ENCODE results near the gene TEKT5. TPM values are rescaled to one million over a fixed set of nuclear protein-coding genes. Genes with fewer than 3 reads are reported as not detected.

TEKT5 gene
- polyA plus RNA-seq, 3 donors, result 0.16 to 0.36 (median 0.26) TPM

DNA sequence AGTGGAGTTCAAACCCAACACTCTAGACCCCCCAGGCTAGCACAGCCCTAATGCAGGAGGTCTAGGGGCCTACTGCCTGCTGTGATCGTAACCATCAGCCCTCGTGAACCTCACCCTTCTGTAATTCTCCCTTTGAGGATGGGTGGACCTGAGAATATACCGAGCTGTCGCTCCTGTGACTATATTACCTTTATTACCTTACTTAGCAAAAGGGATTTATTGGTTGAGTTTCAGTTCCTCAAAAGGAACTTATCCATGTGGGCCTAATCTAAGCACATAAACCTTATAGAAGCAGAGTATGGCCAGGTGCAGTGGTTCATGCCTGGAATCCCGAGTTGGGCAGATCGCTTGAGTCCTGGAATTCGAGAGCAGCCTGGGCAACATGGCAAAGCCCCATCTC lies 95.1 kb downstream of the TEKT5 start:
- DNase-seq (ENCODE audit: extremely low read depth in 1 of 11, low read depth in 9 of 11, low spot score in 4 of 11), result no peak

DNA sequence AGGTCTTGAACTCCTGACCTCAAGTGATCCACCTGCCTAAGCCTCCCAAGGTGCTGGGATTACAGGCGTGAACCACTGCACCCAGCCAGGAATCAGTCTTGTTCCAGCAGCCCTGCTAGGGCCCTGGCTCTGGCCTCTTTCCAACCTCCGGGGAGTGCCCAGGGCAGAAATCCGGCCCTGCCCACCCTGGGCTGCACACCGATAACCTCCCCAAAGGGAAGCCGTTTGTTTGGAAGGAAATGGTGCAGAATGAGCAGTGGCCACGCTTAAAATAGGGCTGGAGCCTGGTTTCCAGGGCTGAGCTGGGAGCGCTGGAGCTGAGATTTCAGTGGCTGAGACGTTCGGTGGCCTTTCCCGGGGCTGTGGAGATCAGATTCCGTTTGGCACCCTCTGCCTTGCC lies 96.6 kb downstream of the TEKT5 start:
- DNase-seq (ENCODE audit: extremely low read depth in 1 of 11, low read depth in 9 of 11, low spot score in 4 of 11), result no peak

DNA sequence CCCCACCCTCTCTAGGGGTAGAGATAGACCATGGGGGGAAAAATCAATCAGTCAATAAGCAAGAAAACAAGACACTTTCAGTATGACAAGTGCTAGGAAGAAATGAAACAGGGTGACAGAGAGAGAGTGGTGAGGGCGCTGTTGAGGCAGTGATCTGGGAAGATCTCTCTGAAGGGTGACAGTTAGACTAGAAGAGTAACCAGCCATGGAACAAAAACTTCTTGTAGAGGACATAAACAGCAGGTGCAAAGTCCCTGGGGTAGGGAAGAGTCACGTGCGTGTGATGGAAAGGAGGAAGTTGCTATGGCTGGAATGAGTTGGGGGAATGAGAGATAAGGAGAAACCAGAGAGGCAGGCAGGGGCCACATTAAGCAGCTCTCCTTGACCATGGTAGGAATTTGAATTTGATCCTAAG lies 97.5 kb downstream of the TEKT5 start:
- no peak for DNase-seq (ENCODE audit: extremely low read depth in 1 of 11, low read depth in 9 of 11, low spot score in 4 of 11)

DNA sequence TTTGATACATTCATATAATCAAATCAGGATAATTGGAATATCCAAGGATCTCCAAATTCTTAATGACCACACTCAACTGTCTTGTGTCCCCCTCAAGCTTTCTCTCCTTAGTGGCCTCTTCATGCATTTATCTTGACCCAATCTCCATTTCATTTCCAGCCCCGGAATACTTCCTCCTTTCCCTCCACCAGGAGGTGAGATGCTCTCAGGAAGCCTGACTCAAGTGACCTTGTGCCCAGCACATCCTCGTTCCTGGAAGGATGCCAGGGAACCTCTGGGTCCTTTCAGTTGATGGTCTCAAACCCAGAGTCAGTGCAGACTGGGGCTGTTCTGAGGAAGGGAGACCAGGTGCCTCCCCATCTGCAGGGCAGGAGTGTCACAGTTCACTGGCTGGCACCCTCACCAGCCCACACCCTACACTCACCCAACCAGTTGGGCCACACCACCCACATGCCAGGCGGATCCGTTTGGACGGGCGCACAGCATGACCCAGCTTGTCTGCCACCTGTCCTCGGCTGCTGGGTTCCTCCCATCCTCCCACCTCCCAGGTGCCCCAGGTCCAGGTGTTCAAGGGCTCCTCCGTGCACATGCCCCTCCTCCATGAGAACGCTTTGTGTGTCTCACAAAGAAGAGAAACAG lies 100.3 kb downstream of the TEKT5 start:
- no peak for DNase-seq (ENCODE audit: extremely low read depth in 1 of 11, low read depth in 9 of 11, low spot score in 4 of 11)

DNA sequence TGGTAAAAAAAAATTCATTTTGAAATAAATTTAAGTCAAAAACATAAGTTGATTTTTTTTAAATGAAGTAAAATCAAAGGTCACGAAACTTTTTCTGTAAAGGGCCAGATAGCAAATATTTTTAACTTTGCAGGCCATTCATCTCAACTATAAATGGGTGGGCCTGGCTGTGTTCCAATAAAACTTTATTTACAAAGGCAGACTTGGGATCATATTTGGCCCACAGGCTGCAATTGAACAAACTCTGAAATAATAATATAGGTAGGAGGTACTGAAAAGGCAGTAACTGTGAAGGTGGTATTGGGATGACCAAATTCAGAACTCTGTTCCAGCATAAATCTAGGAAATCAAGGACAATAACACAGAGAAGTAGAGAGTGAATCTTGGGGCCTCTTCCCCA lies 102.1 kb downstream of the TEKT5 start:
- DNase-seq (ENCODE audit: extremely low read depth in 1 of 11, low read depth in 9 of 11, low spot score in 4 of 11), result no peak

DNA sequence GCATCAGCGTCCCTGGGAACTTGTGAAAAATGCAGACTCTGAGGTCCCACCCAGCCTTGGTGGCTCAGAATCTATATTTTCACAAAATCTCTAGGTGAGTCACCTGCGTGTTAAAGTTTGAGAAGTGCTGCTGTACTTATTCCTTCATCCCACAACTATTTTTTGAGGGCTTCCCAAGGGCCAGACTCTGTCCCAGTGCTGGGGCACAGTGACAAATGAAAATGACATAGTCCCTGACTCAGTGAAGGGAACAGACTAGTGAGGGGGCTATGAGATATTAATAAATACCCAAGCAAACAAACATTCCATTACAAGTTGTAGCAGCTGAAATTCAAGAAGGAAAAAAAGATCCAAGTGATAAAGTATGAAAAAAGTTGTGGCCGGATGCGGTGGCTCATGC lies 104.4 kb downstream of the TEKT5 start:
- DNase-seq (ENCODE audit: extremely low read depth in 1 of 11, low read depth in 9 of 11, low spot score in 4 of 11), result no peak

DNA sequence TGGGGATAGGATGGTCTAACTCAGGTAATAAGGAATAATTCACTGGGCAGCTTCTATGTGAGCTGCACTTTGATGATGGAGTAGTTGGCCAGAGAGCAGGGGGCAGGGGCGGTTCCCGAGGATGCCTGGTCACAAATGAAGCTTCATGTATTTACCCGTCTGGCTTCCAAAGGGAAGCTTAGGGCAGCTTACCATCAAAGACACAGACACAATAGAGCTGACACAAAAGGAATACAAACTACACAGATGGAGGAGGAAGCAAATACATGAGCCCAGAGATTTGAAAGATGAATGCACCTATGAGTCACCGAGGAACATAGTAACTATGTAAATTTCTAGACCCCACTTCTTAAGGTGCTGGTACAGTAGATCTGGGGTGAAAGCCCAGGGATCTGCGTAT lies 105.6 kb downstream of the TEKT5 start:
- DNase-seq (ENCODE audit: extremely low read depth in 1 of 11, low read depth in 9 of 11, low spot score in 4 of 11), result no peak

DNA sequence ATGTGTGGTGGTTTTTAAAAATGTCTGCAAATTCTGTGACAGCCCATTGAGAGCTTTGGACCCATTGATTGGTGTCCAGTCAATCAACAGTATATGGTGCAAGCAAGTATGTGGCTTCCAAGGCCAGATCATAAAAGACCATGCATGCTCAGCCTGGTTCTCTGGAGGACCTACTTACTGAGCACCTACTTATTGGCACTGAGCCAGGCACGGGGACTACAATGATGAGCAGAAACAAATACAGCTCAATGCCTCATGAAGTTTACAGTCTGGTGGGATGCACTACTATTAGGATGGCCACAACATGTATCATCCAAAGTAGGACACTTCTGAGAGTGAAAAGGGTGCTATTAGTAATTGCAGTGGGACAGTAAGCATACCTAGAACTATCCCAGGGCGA lies 107.1 kb downstream of the TEKT5 start:
- no peak for DNase-seq (ENCODE audit: extremely low read depth in 1 of 11, low read depth in 9 of 11, low spot score in 4 of 11)

DNA sequence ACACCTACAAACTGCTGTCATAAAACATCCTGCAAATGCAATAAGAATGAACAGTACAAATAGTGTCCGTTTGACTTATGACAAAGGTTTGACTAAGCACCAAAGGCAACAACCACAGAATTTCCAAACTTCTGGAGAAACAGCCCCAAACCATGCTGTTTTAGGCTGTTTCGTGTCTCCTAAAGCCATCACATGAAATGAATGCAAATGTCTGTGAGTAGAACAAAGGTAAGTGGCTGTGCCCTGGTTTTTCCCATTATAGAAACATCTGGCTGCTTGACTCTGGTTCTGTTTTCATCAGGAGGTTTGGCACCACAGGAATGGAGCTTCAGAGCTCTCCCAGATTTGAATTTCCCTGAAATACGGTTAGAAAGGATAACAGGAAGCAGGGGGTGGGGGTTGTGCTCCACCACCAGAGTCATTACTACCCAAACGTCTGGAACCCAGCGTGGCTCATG lies 109.7 kb downstream of the TEKT5 start:
- no peak for DNase-seq (ENCODE audit: extremely low read depth in 1 of 11, low read depth in 9 of 11, low spot score in 4 of 11)

DNA sequence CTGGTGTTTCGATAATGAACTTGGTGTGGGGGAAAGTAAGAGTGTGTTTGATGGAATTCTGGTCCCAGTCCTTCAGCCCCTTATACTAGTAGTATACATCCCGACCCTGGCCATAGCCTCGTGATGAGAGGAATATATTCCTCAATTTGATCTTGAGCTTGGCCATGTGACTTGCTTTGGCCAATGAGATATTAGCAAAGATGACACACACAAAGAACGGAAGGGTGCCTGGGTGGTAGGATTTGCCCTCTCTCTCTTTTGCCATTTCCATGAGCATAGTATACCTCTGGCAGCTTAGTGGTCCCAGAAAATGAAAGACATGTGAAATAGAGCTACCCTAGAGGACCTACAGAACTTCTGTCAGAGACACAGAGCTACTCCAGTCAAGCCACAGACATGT lies 111.5 kb downstream of the TEKT5 start:
- no peak for DNase-seq (ENCODE audit: extremely low read depth in 1 of 11, low read depth in 9 of 11, low spot score in 4 of 11)

DNA sequence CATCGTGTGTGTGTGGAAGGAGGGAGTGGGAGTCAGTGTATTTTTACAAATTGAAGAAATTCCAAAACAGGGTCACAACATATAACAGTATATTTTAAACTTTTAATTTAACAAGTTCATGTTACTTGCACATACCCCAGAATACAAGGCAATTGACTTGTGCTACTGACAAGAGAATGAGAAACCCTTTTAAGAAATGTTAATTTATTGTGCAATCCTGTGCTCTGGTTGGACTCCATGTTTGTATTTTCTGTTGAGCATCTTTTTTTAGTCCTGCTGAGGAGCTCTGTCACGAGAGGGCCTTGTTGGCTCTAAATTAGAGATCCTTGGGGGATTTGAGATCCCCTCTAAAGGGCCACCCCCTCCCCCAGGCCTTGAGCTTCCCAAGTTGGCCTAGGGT lies 113.2 kb downstream of the TEKT5 start:
- no peak for DNase-seq (ENCODE audit: extremely low read depth in 1 of 11, low read depth in 9 of 11, low spot score in 4 of 11)

DNA sequence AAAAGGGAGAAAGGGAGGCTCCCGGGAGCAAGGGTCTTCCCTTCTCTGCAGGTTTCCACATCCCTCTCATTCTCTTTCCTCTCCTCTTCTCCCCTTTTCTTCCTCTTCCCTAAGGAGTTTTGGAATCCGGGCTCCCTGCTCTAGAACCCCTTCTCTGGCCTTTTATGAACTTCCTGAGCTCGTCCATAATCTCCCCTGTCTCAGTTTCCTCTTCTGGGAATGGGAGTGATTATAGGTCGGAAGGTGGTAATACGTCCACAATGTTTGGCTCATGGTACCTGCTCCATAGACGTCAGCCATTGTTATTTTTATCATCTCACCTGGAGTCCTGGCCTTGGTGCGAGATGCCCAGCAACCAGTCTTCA lies 113.9 kb downstream of the TEKT5 start:
- DNase-seq (ENCODE audit: extremely low read depth in 1 of 11, low read depth in 9 of 11, low spot score in 4 of 11), result no peak

DNA sequence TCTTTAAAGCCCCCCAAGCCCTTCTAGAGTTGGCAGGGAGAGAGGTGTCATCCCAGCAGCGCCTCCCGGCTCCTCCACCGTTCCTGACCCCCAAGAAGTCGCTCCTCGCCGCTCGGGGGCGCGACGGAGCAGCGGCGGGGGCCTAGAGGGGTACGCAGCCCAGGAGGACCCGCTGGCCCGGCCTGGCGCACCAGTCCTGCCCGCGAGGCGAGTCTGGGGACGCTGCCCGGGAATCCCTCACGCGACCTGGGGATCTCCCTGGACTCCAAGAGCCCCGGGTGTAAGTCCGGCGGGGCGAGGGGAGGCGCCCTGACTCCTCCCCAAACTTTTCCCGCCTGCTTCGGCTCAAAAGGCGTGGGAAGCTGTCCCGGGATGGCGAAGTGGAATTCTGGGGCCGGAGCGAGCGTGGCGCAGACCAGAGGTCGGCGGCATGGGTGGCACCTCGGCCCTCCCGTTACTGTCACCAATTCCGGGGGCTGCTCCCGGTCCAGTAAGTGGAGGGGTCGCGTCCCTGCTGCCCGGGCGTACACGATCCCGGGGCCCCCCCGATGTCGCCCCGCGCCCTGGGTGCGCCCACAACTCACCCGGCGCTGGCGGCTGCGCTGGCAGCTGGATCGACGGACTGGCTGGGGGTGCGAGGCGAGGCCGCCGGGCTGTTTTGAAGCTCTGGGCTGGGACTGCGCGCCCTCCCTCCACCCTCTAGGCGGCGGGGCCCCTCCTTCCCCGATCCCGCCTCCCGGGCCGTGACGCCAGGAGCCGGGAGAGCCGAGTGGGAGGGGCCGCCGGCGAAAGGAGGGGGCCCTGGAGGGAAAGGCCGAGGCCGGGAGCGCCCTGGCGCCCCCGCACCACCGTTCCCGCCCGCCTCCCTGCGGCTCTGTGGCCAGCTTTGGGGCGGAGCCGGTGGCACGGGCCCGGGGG lies 114.5 kb downstream of the TEKT5 start, which contains the start of gene EMP2:
Gene EMP2 (minus strand): TSS at position 634 of the 918 bp plus-strand sequence. CDS start 32,981 bp downstream, outside the sequence.
- DNase-seq (ENCODE audit: extremely low read depth in 1 of 11, low read depth in 9 of 11, low spot score in 4 of 11), result peak in 9 of 11 donors; percentile 35 to 74 (median 64)

DNA sequence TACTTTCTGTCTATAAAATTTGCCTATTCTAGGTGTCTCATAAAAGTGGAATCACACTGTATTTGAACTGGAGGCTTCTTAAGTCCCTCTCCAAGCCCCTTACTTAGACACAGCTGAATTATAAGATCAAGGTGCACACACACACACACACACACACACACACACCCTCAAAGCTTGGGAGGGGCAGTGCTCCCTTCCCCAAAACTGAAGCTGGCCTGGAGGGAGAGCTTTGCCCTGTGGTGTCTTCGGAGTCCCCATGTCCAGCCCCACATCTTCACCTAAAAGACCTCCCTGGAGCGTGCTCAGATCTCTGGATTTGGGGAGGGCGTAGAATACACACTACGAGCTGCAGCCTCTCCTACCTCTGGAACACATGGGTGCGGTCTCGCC lies 115.2 kb downstream of the TEKT5 start:
- DNase-seq (ENCODE audit: extremely low read depth in 1 of 11, low read depth in 9 of 11, low spot score in 4 of 11), result no peak

DNA sequence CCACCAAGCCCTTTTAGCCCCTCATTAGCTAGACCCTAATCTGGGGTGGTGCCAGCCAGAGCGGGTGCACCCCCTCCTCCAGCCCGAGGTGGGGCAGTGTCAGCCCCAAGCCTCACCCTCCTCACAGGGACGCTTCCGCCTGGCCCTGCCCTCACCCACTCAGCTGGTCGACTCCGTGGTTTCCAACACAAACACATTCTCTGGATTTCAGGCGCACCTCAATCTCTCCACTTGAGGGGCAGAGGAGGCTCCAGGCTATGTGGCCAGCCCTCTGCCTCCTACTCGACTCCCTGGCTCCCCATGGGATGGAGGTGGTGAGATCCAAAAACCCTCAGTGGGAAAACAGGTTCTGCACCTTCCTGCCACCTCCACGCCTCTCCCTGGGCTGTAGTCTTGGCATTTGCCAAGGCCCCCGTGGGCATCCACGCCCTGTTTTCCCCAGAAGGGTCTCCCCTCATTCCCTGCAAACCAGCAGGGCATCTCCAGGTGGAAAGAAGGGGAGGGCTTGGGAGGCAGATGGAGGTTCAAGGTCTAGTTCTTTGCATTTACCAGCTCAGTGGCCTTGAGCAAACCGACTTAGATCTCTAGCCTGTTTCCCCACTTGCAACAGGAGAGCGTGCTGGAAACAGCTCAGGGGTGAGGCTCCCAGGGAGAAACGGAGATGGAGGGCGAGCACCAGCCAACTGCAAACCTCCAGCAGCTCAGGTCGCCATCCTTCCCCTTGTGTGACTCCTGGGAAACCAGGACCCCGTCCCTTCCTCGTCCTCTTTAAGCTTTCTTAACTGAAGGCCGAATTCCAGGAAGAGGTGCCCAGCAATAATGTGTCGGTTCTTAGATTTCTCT lies 116.0 kb downstream of the TEKT5 start:
- no peak for DNase-seq (ENCODE audit: extremely low read depth in 1 of 11, low read depth in 9 of 11, low spot score in 4 of 11)

Other genes with a start within 250 kb of the TEKT5 start
- gene EMP2, start 114.3 kb downstream of the TEKT5 start, polyA plus RNA-seq (ENCODE audit: insufficient read length in 3 of 3), result 10 to 100 TPM; 20.7 to 25.8 (median 22.7) TPM
- 10 to 100 TPM; 31.1 to 33.6 (median 33.5) TPM for gene NUBP1, start 48.9 kb upstream of the TEKT5 start, polyA plus RNA-seq (ENCODE audit: insufficient read length in 3 of 3)
- 1 to 10 TPM; 2.9 to 5.0 (median 3.8) TPM for gene TVP23A, start 123.9 kb upstream of the TEKT5 start, polyA plus RNA-seq (ENCODE audit: insufficient read length in 3 of 3)
- 10 to 100 TPM in 1 of 3 donors, 1 to 10 TPM in 2; 4.8 to 10.7 (median 5.0) TPM for gene CIITA, start 182.3 kb upstream of the TEKT5 start, polyA plus RNA-seq (ENCODE audit: insufficient read length in 3 of 3)
- 10 to 100 TPM; 42.0 to 54.6 (median 43.9) TPM for gene DEXI, start 247.5 kb upstream of the TEKT5 start, polyA plus RNA-seq (ENCODE audit: insufficient read length in 3 of 3)
- 10 to 100 TPM; 24.2 to 26.8 (median 24.9) TPM for gene CLEC16A, start 249.6 kb upstream of the TEKT5 start, polyA plus RNA-seq (ENCODE audit: insufficient read length in 3 of 3)